ENCODE measurements around the gene FRAS1.
"Not testable (repeated sequence)": the region's sequence is repeated elsewhere in the genome, so short reads cannot be mapped to it uniquely, and the experiment has no call there.

GRCh38 chr4:78307263-78307662 is 250.1 kb downstream of the FRAS1 start:
- not testable (repeated sequence) for TF ChIP-seq CTCF, POLR2A (IDR thresholded peaks at IDR 0.05)
